Stomach (tissue), 9 donors: Measurements from ENCODE around the gene CBFA2T3. TPM values are rescaled to one million over a fixed set of nuclear protein-coding genes. Genes with fewer than 3 reads are reported as not detected.

Experiments used
- DNase-seq, 2 donors: peaks; one replicate each; pipeline versions ENCODE4 v3.0.0 to v3.0.0-alpha.2; 2013 to 2019
- H3K27ac ChIP-seq, 5 donors: fragments of 200-600 bp in 4 of 5; sonication (generic) in 4 of 5; one replicate each; pipeline ENCODE4 v1.5.1; 2013 to 2019; ENCODE audit warnings: mild to moderate bottlenecking in 1 of 5, moderate library complexity in 1 of 5
- H3K27me3 ChIP-seq, 3 donors: fragments of 200-600 bp; sonication (generic); one replicate each; pipeline ENCODE4 v1.5.1; 2017 to 2019; ENCODE audit warnings: mixed run types in 1 of 3
- H3K36me3 ChIP-seq, 4 donors: fragments of 200-600 bp; sonication (generic); 1 replicate in 3 of 4; 2 replicates in 1 of 4; pipeline ENCODE4 v1.5.1; 2016 to 2019
- H3K4me1 ChIP-seq, 4 donors: fragments of 200-600 bp; sonication (generic); one replicate each; pipeline ENCODE4 v1.5.1; 2016 to 2019
- H3K4me3 ChIP-seq, 4 donors: fragments of 200-600 bp; sonication (generic) in 3 of 4; one replicate each; pipeline ENCODE4 v1.5.1; 2016 to 2019; ENCODE audit warnings: mild to moderate bottlenecking in 1 of 4
- H3K9me3 ChIP-seq, 4 donors: fragments of 200-600 bp; sonication (generic); one replicate each; pipeline ENCODE4 v1.5.1; 2016 to 2019
- EP300 ChIP-seq: sonication (generic); formaldehyde crosslinking; IDR thresholded peaks from one replicate; pipeline ENCODE4 v1.6.1; 2017; ENCODE audit warnings: antibody characterized with exemption
- POLR2A ChIP-seq, 4 donors: fragments of 450-650 bp; IDR thresholded peaks; one replicate each; pipeline ENCODE4 v1.6.1; 2016; ENCODE audit warnings: antibody characterized with exemption in 4 of 4, control low read depth in 2 of 4, mild to moderate bottlenecking in 1 of 4, moderate library complexity in 1 of 4
- POLR2AphosphoS5 ChIP-seq, 3 donors: sonication (generic); formaldehyde crosslinking; IDR thresholded peaks; one replicate each; pipeline ENCODE4 v1.6.1; 2016; ENCODE audit warnings: antibody characterized with exemption in 3 of 3
- WGBS, 5 donors: extraction: QIAGEN DNeasy Blood & Tissue Kit in 3 of 5; methylation state at CpG; one replicate each; pipeline versions ENCODE4 v1.1.5 to v1.1.7; 2013 to 2018; 5-methylcytosine and 5-hydroxymethylcytosine counted together
- intact Hi-C: fragments of 100-400 bp; cut with DNase I; formaldehyde crosslinking; loops from one replicate; pipeline ENCODE4 v1.15.1; 2023; ENCODE audit warnings: low total_unique reads
- polyA plus RNA-seq, 3 donors: library from polyadenylated mRNA; stranded (reverse); fragments of 200-250 nt; gene quantifications; one replicate each; pipeline ENCODE4 v1.2.3, GENCODE V29; 2013
- total RNA-seq, 5 donors: library from RNA; depleted of rRNA; stranded (reverse); fragments of >200 nt; gene quantifications; one replicate each; pipeline versions ENCODE4 v1.1.0 to v1.2.3, GENCODE V29; 2014 to 2016
- TF ChIP-seq, protein P1 (sequence below), 7 experiments: fragments of 450-650 bp in 4 of 7; fragments of 200-600 bp in 3 of 7; sonication (generic) in 3 of 7; IDR thresholded peaks; one replicate each; pipeline ENCODE4 v1.5.1; 2016 to 2019; ENCODE audit warnings: antibody characterized with exemption in 7 of 7, control low read depth in 2 of 7, mild to moderate bottlenecking in 1 of 7
- donor health status: healthy with polysubstance abuse.
- donor health status: Bipolar disorder and iron deficiency.
- donor health status: healthy.

Gene CBFA2T3
- total and polyA plus RNA-seq, 8 donors, result 0.58 to 57.6 (median 2.5) TPM

DNA sequence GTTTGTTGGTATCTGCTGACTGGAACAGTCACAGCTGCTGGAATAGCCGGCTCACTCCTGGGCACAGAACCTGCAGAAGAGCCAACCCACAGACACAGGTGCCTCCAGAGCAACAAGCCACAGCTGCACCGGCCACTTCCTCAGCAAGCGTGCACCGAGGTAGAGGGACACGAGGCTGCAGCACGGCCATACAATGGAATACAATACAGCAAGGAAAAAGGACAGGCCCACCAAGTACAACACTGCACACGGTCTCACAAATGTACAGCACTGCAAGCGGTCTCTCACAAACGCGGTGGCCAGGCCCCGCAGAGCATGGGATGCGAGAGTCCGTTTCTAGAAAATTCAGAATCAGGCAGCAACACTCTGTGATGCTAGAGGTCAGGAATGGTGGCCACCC, 63.1 kb downstream of the CBFA2T3 start:
- 95 to 100% (median 96%) methylated on average over 9 to 13 of the region's 13 CpGs for WGBS, 5 donors
- TF ChIP-seq EP300, result no peak
- no peak for TF ChIP-seq POLR2AphosphoS5 (IDR thresholded peaks at IDR 0.05)
- TF ChIP-seq, protein P1, sequence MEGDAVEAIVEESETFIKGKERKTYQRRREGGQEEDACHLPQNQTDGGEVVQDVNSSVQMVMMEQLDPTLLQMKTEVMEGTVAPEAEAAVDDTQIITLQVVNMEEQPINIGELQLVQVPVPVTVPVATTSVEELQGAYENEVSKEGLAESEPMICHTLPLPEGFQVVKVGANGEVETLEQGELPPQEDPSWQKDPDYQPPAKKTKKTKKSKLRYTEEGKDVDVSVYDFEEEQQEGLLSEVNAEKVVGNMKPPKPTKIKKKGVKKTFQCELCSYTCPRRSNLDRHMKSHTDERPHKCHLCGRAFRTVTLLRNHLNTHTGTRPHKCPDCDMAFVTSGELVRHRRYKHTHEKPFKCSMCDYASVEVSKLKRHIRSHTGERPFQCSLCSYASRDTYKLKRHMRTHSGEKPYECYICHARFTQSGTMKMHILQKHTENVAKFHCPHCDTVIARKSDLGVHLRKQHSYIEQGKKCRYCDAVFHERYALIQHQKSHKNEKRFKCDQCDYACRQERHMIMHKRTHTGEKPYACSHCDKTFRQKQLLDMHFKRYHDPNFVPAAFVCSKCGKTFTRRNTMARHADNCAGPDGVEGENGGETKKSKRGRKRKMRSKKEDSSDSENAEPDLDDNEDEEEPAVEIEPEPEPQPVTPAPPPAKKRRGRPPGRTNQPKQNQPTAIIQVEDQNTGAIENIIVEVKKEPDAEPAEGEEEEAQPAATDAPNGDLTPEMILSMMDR (IDR thresholded peaks at IDR 0.05), result no peak
- TF ChIP-seq POLR2A (IDR thresholded peaks at IDR 0.05), result no peak
- no peaks in the 10 kb centered on the region for H3K36me3 ChIP-seq
- peaks cover 0 to 12% (median 4%) of the 10 kb centered on the region in 4 donors for H3K4me1 ChIP-seq
- H3K4me3 ChIP-seq, result no peak overlapping the region
- DNase-seq, result no peak
- H3K9me3 ChIP-seq, result no peaks in the 10 kb centered on the region
- H3K27me3 ChIP-seq, result peaks cover 0 to 65% (median 0%) of the 10 kb centered on the region in 3 donors
- intact Hi-C loops, result no loop called here
- H3K27ac ChIP-seq, result no peak overlapping the region

DNA sequence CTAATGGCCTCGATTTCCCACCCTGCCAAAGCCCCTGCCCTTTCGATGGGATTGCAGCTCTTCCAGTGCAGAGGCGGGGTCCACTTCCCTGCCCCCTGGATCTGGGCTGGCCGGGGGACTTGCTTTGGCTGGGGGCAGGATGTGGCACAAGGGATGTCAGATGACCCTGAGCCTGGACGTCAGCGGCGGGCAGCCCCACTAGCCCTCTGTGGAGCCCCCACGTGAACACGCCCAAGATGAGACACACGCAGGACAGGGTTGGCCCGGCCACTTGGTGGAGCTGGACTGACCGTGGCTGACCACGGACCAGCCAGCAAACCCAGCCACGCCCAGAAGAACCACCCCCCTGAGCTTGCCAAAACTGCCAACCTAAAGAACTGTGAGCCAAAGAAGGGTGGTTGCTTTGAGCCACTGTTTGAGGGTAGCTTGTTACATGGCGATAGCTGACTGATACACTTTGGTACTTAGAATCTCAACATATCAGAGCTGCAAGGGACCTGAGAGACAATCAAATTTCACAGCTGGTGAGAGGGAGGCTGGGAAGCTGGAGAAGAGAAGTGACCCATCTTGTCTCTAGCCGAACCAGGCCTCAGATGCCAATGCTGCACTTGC, 63.9 kb downstream of the CBFA2T3 start:
- WGBS, 5 donors, result 92 to 94% (median 93%) methylated on average over 13 to 16 of the region's 16 CpGs
- Histone ChIP-seq H3K27ac (no peak overlapping the region), H3K4me1 (peaks cover 0 to 12% (median under 1%) of the 10 kb centered on the region in 4 donors), H3K9me3 (no peaks in the 10 kb centered on the region), H3K4me3 (no peak overlapping the region), H3K27me3 (peaks cover 0 to 59% (median 0%) of the 10 kb centered on the region in 3 donors), H3K36me3 (no peaks in the 10 kb centered on the region)
- no peak for DNase-seq
- intact Hi-C loops, result no loop called here
- TF ChIP-seq, protein P1 (IDR thresholded peaks at IDR 0.05), result no peak
- TF ChIP-seq EP300, result no peak
- TF ChIP-seq POLR2AphosphoS5 (IDR thresholded peaks at IDR 0.05), result no peak
- no peak for TF ChIP-seq POLR2A (IDR thresholded peaks at IDR 0.05)

DNA sequence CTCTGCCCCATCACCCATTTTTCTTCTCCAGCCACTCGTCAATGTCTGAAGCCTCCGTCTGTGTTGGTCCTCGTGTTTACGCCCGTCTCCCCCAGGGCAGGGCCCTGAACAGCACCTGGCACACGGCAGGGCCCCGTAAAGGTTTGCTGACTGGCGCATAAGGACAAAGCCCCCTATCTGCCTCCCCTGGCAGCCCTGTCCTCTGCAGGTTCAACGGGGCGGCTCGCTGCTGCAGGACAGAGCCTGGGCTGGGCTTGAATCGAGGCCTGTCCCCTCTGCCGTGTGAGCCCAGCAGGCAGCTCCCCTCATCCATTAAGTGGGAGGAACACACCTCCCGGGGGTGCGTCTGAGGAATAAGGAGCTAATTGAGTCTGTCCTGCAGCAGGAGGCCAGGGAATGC, 64.5 kb downstream of the CBFA2T3 start:
- no peak for TF ChIP-seq EP300
- TF ChIP-seq, protein P1 (IDR thresholded peaks at IDR 0.05), result no peak
- no peak for TF ChIP-seq POLR2AphosphoS5 (IDR thresholded peaks at IDR 0.05)
- Histone ChIP-seq H3K4me1 (peaks cover 0 to 12% (median 0%) of the 10 kb centered on the region in 4 donors), H3K9me3 (no peaks in the 10 kb centered on the region), H3K27me3 (peaks cover 0 to 53% (median 0%) of the 10 kb centered on the region in 3 donors), H3K4me3 (no peak overlapping the region), H3K27ac (no peak overlapping the region), H3K36me3 (no peaks in the 10 kb centered on the region)
- WGBS, 5 donors, result 76 to 86% (median 79%) methylated on average over 11 to 15 of the region's 15 CpGs
- intact Hi-C loops, result no loop called here
- DNase-seq, result no peak

DNA sequence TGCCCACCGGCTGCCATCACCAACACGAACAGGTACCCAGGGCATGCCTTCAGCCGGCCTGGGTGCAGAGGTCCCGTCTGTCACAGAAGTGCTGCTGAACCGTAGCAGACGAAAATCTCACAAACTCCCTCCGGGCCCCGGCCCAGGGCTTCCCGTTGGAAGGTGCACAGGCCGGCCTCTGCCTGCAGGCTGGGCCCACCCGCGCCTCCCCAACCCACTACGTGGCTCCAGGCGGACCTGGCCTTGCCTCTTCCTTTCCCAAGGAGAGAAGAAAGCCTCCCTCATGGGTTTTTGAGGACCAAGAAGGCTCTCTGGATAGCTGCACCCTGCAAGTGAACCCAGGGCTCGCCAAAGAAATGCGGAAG, 65.1 kb downstream of the CBFA2T3 start:
- no peak for DNase-seq
- WGBS, 5 donors, result 88 to 94% (median 90%) methylated on average over 2 to 16 of the region's 16 CpGs
- Histone ChIP-seq H3K9me3 (no peaks in the 10 kb centered on the region), H3K4me1 (peaks cover 0 to 12% (median 0%) of the 10 kb centered on the region in 4 donors), H3K4me3 (no peak overlapping the region), H3K27ac (no peak overlapping the region), H3K27me3 (peaks cover 0 to 47% (median 0%) of the 10 kb centered on the region in 3 donors), H3K36me3 (no peaks in the 10 kb centered on the region)
- TF ChIP-seq EP300 (no peak), POLR2A (IDR thresholded peaks at IDR 0.05) (no peak), POLR2AphosphoS5 (IDR thresholded peaks at IDR 0.05) (no peak)
- TF ChIP-seq, protein P1 (IDR thresholded peaks at IDR 0.05), result no peak
- intact Hi-C loops, result no loop called here
